HG03097 (cell line): ENCODE results near the gene CCN5.
"Not testable (repeated sequence)": the region's sequence is repeated elsewhere in the genome, so short reads cannot be mapped to it uniquely, and the experiment has no call there.

Source experiments
- ATAC-seq: cut with Tn5 transposase; IDR thresholded peaks from one replicate; pipeline ENCODE4 v1.9.1; 2021; ENCODE audit not compliant: unreplicated experiment, low FRiP score

CCN5 gene

GRCh38 chr20:44694159-44694558 lies 21.0 kb upstream of the CCN5 start:
- ATAC-seq: no peak

GRCh38 chr20:44695295-44695673 lies 19.9 kb upstream of the CCN5 start:
- no peak for ATAC-seq

- no peak for ATAC-seq
Measured at GRCh38 chr20:44695674-44696300, 19.4 kb upstream of the CCN5 start.

GRCh38 chr20:44696315-44696714 lies 18.9 kb upstream of the CCN5 start:
- ATAC-seq: no peak

- not testable (repeated sequence) for ATAC-seq
Measured at GRCh38 chr20:44697041-44697440, 18.1 kb upstream of the CCN5 start.

- no peak for ATAC-seq
Measured at GRCh38 chr20:44698351-44698750, 16.8 kb upstream of the CCN5 start.

- ATAC-seq: no peak
Measured at GRCh38 chr20:44700306-44700705, 14.9 kb upstream of the CCN5 start.

- ATAC-seq: no peak
Measured at GRCh38 chr20:44701118-44701857, 13.9 kb upstream of the CCN5 start.

GRCh38 chr20:44701858-44702256 lies 13.3 kb upstream of the CCN5 start:
- ATAC-seq: no peak

GRCh38 chr20:44702776-44703175 lies 12.4 kb upstream of the CCN5 start:
- ATAC-seq: peak; percentile 64

GRCh38 chr20:44703183-44703925 lies 11.8 kb upstream of the CCN5 start:
- ATAC-seq: no peak

- no peak for ATAC-seq
Measured at GRCh38 chr20:44703956-44704488, 11.1 kb upstream of the CCN5 start.

- no peak for ATAC-seq
Measured at GRCh38 chr20:44704551-44704971, 10.6 kb upstream of the CCN5 start.

GRCh38 chr20:44705364-44706094 lies 9.6 kb upstream of the CCN5 start:
- no peak for ATAC-seq

- ATAC-seq: no peak
Measured at GRCh38 chr20:44706301-44707017, 8.7 kb upstream of the CCN5 start.

- no peak for ATAC-seq
Measured at GRCh38 chr20:44707018-44707579, 8.1 kb upstream of the CCN5 start.

- ATAC-seq: no peak
Measured at GRCh38 chr20:44709380-44709779, 5.8 kb upstream of the CCN5 start.

- ATAC-seq: no peak
Measured at GRCh38 chr20:44709797-44710196, 5.4 kb upstream of the CCN5 start.

GRCh38 chr20:44711237-44711636 lies 3.9 kb upstream of the CCN5 start:
- no peak for ATAC-seq
